Smooth muscle cell (in vitro differentiated cells): Measurements from ENCODE around the gene SLC39A1. TPM values are rescaled to one million over a fixed set of nuclear protein-coding genes. Genes with fewer than 3 reads are reported as not detected.

ENCODE experiments used
- DNase-seq: peaks from one replicate; lab custom pipeline; 2025; ENCODE audit not compliant: unreplicated experiment; lab: John Stamatoyannopoulos, UW
- H2AFZ ChIP-seq: fragments of 200-600 bp; sonication (generic); 2 replicates; pipeline ENCODE4 v1.6.0; 2016; ENCODE audit warnings: antibody characterized with exemption, low read depth, mild to moderate bottlenecking
- H3F3A ChIP-seq: fragments of 200-600 bp; sonication (generic); 2 replicates; pipeline ENCODE4 v1.6.0; 2017; ENCODE audit warnings: antibody characterized with exemption, low read depth
- H3K27ac ChIP-seq: fragments of 200-600 bp; sonication (generic); 2 replicates; pipeline ENCODE4 v1.5.1; 2016; ENCODE audit warnings: low read depth, mild to moderate bottlenecking
- H3K27me3 ChIP-seq: fragments of 200-600 bp; sonication (generic); 2 replicates; pipeline ENCODE4 v1.6.1; 2016; ENCODE audit warnings: low read depth, mild to moderate bottlenecking
- H3K36me3 ChIP-seq: fragments of 200-600 bp; sonication (generic); 2 replicates; pipeline ENCODE4 v1.5.1; 2016; ENCODE audit warnings: low read depth
- H3K4me1 ChIP-seq: fragments of 200-600 bp; sonication (generic); 2 replicates; pipeline ENCODE4 v1.5.1; 2016; ENCODE audit warnings: low read depth
- H3K4me2 ChIP-seq: fragments of 200-600 bp; sonication (generic); 2 replicates; pipeline ENCODE4 v1.6.0; 2016; ENCODE audit warnings: mild to moderate bottlenecking
- H3K4me3 ChIP-seq: fragments of 200-600 bp; sonication (generic); 2 replicates; pipeline ENCODE4 v1.5.1; 2016; ENCODE audit warnings: mild to moderate bottlenecking
- H3K79me2 ChIP-seq: fragments of 200-600 bp; sonication (generic); 2 replicates; pipeline ENCODE4 v1.6.0; 2016; ENCODE audit warnings: low read depth, mild to moderate bottlenecking
- H3K9ac ChIP-seq: fragments of 200-600 bp; sonication (generic); 2 replicates; pipeline ENCODE4 v1.6.0; 2016; ENCODE audit warnings: low read depth
- H3K9me3 ChIP-seq: fragments of 200-600 bp; sonication (generic); replicated peaks from 2 replicates; pipeline ENCODE4 v1.5.1; 2016; ENCODE audit warnings: low read depth
- H4K20me1 ChIP-seq: fragments of 200-600 bp; sonication (generic); 2 replicates; pipeline ENCODE4 v1.6.0; 2016; ENCODE audit warnings: low read depth
- WGBS: methylation state at CpG from one replicate; pipeline ENCODE4 v1.1.7; 2016; ENCODE audit warnings: low lambda C conversion rate; 5-methylcytosine and 5-hydroxymethylcytosine counted together
- polyA plus RNA-seq: library from polyadenylated mRNA; unstranded; fragments of >200 nt; fragmentation: Nextera tagmentation; extraction: Ambion mirVana; gene quantifications from 2 replicates; pipeline ENCODE4 v1.2.1, GENCODE V29; 2016
- total RNA-seq: library from RNA; depleted of rRNA; stranded (reverse); fragments of >200 nt; gene quantifications from 2 replicates; pipeline ENCODE4 v1.2.3, GENCODE V29; 2014
- TF ChIP-seq, protein P1 (sequence below): fragments of 200-600 bp; sonication (generic); IDR thresholded peaks from 2 replicates; pipeline ENCODE4 v1.5.1; 2017; ENCODE audit warnings: borderline replicate concordance, mild to moderate bottlenecking, antibody characterized with exemption; ENCODE audit not compliant: insufficient read depth, poor library complexity, severe bottlenecking

Gene SLC39A1
- total and polyA plus RNA-seq, 2 experiments from 2014 or later = 104 to 143 TPM

DNA sequence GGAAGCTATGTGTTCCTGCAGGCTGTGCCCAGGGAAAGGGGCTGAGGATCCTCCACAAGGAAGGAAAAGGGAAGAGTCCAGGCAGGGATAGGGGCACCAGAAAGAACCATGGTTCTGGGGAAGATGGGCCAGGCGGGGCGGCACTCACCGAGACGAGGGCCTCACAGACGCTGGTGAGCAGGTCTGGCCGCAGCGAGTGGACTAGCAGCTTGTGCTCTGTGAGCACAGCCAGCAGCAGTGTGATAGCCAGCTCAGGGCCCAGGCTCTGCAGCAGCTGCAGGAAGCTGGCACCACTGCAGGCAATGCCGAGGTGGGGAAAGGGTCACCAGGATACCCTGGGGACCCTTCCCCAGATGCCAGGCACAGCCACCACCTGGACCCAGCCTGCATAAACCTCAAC is 22.6 kb downstream of the SLC39A1 start:
- Histone ChIP-seq H3K27ac (no peak overlapping the region), H3K4me2 (no peak overlapping the region), H3F3A (no peaks in the 10 kb centered on the region), H3K27me3 (no peaks in the 10 kb centered on the region), H3K79me2 (peaks cover 14% of the 10 kb centered on the region), H3K9ac (no peak overlapping the region), H3K9me3 (no peaks in the 10 kb centered on the region), H4K20me1 (no peaks in the 10 kb centered on the region), H3K4me3 (no peak overlapping the region), H3K36me3 (no peaks in the 10 kb centered on the region), H2AFZ (no peak overlapping the region), H3K4me1 (no peaks in the 10 kb centered on the region)
- DNase-seq = no peak
- 95% methylated on average over 8 of the region's 8 CpGs for WGBS
- TF ChIP-seq, protein P1, sequence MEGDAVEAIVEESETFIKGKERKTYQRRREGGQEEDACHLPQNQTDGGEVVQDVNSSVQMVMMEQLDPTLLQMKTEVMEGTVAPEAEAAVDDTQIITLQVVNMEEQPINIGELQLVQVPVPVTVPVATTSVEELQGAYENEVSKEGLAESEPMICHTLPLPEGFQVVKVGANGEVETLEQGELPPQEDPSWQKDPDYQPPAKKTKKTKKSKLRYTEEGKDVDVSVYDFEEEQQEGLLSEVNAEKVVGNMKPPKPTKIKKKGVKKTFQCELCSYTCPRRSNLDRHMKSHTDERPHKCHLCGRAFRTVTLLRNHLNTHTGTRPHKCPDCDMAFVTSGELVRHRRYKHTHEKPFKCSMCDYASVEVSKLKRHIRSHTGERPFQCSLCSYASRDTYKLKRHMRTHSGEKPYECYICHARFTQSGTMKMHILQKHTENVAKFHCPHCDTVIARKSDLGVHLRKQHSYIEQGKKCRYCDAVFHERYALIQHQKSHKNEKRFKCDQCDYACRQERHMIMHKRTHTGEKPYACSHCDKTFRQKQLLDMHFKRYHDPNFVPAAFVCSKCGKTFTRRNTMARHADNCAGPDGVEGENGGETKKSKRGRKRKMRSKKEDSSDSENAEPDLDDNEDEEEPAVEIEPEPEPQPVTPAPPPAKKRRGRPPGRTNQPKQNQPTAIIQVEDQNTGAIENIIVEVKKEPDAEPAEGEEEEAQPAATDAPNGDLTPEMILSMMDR = no peak

DNA sequence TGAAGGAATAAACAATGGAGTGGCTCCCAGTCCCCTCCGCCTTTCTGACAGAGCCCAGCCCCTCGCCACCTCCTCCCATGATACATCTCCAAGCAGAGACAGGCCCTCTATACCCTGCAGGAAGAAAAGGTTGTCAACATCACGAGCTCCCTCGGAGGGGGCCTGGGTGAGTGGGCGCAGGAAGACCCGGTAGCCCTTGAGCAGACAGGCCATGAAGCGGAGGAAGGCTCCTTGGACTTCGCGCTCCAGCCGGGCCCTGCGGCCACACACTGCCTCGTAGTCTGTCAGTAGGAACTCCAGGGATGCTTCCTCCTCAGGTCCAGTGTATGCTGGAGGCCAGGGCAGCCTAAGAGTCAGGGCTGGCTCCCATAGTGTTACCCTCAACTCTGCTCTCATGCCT is 23.9 kb downstream of the SLC39A1 start:
- H3K4me1 ChIP-seq = no peaks in the 10 kb centered on the region
- H3F3A ChIP-seq = no peaks in the 10 kb centered on the region
- H3K36me3 ChIP-seq = no peaks in the 10 kb centered on the region
- no peaks in the 10 kb centered on the region for H4K20me1 ChIP-seq
- WGBS = 98% methylated on average over 12 of the region's 12 CpGs
- no peaks in the 10 kb centered on the region for H3K9me3 ChIP-seq
- H3K27me3 ChIP-seq = no peaks in the 10 kb centered on the region
- H3K4me3 ChIP-seq = no peak overlapping the region
- no peak overlapping the region for H3K4me2 ChIP-seq
- H2AFZ ChIP-seq = no peak overlapping the region
- H3K9ac ChIP-seq = no peak overlapping the region
- peaks cover 4% of the 10 kb centered on the region for H3K79me2 ChIP-seq
- TF ChIP-seq, protein P1 = no peak
- no peak for DNase-seq
- no peak overlapping the region for H3K27ac ChIP-seq

DNA sequence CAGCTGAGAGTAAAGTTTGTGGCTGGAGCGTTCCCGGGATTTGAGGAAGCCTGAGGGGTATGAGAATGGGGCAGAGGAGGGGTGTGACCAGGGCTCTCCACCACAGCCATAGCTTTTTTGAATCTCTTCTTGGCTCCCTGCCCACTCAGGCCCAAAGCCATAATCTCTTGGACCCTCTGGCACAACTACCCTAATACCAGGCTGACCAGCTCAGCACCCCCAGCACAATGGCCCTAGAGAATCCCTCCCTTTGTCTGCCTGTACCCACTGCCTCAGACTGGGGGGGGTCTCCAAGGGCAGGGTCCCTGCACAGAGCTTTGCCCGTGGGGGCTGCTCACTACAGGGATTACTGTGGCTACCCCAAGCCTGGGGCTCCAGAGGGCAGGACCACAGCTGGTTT is 24.3 kb downstream of the SLC39A1 start:
- no peaks in the 10 kb centered on the region for H3F3A ChIP-seq
- H3K36me3 ChIP-seq = no peaks in the 10 kb centered on the region
- no peak overlapping the region for H3K9ac ChIP-seq
- no peaks in the 10 kb centered on the region for H3K9me3 ChIP-seq
- H3K27me3 ChIP-seq = no peaks in the 10 kb centered on the region
- no peak overlapping the region for H3K27ac ChIP-seq
- H4K20me1 ChIP-seq = no peaks in the 10 kb centered on the region
- no peaks in the 10 kb centered on the region for H3K4me1 ChIP-seq
- peaks cover 3% of the 10 kb centered on the region for H3K79me2 ChIP-seq
- no peak overlapping the region for H3K4me3 ChIP-seq
- no peak overlapping the region for H3K4me2 ChIP-seq
- DNase-seq = no peak
- 96% methylated on average over 3 of the region's 3 CpGs for WGBS
- H2AFZ ChIP-seq = no peak overlapping the region
- TF ChIP-seq, protein P1 = no peak

DNA sequence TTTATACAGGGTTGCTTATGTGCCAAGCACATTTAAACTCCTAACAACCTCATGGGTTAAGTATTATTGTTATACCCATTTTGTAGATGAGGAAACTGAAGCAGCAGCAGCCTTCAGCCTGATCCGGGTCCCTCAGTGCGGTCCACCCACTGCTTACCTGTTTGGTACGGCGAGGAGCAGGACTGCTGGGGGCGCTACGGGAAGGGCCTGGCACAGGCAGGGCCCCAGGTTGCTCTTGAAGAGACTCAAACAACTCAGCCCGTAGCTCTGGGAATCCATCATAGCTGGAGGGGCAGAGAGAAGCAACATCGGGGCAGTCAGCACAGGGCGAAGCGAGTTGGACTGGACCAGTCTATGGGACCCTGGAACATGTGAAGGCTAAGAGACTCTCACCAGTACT is 26.0 kb downstream of the SLC39A1 start:
- Histone ChIP-seq H3F3A (no peaks in the 10 kb centered on the region), H3K27me3 (no peaks in the 10 kb centered on the region), H3K4me1 (no peaks in the 10 kb centered on the region), H4K20me1 (no peaks in the 10 kb centered on the region), H3K4me2 (no peak overlapping the region), H3K9ac (no peak overlapping the region), H3K27ac (no peak overlapping the region), H3K9me3 (no peaks in the 10 kb centered on the region), H3K4me3 (no peak overlapping the region), H2AFZ (no peak overlapping the region), H3K79me2 (no peaks in the 10 kb centered on the region), H3K36me3 (no peaks in the 10 kb centered on the region)
- TF ChIP-seq, protein P1 = no peak
- 97% methylated on average over 10 of the region's 10 CpGs for WGBS
- no peak for DNase-seq
